Measurements from ENCODE around the gene DLST.

DNA sequence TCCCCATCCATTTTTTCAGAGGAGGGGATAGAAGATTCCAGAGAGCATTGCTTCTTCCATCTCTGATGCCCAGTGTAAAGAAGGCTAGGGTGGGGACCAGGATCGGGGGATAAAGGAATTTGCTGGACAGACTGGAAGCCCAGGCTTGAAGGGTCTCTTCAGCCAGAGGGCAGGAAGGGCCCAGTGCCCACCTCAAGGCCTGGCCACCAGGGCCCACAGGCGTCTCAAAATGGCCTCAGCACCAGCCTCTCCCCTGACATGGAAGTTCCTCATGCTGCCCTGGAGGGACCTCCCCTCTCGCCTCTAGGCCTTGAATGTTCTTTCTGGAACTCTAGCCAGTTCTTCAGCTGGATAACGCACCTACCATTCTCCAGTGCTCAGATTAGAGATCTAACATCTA is 38.6 kb downstream of the DLST start:
- TF ChIP-seq, protein P1, sequence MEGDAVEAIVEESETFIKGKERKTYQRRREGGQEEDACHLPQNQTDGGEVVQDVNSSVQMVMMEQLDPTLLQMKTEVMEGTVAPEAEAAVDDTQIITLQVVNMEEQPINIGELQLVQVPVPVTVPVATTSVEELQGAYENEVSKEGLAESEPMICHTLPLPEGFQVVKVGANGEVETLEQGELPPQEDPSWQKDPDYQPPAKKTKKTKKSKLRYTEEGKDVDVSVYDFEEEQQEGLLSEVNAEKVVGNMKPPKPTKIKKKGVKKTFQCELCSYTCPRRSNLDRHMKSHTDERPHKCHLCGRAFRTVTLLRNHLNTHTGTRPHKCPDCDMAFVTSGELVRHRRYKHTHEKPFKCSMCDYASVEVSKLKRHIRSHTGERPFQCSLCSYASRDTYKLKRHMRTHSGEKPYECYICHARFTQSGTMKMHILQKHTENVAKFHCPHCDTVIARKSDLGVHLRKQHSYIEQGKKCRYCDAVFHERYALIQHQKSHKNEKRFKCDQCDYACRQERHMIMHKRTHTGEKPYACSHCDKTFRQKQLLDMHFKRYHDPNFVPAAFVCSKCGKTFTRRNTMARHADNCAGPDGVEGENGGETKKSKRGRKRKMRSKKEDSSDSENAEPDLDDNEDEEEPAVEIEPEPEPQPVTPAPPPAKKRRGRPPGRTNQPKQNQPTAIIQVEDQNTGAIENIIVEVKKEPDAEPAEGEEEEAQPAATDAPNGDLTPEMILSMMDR (IDR thresholded peaks at IDR 0.05) = no peak
- no peak for TF ChIP-seq POLR2A (IDR thresholded peaks at IDR 0.05)
